IPS-NIHi7 (cell line): Measurements from ENCODE around the gene POLE.
A peak's percentile ranks its signal among the peaks of the same experiment; 100 is the strongest.

Source experiments
- DNase-seq: peaks from one replicate; pipeline ENCODE4 v3.0.0; 2012; ENCODE audit warnings: mixed read lengths; ENCODE audit errors: extremely low spot score

POLE gene

DNA sequence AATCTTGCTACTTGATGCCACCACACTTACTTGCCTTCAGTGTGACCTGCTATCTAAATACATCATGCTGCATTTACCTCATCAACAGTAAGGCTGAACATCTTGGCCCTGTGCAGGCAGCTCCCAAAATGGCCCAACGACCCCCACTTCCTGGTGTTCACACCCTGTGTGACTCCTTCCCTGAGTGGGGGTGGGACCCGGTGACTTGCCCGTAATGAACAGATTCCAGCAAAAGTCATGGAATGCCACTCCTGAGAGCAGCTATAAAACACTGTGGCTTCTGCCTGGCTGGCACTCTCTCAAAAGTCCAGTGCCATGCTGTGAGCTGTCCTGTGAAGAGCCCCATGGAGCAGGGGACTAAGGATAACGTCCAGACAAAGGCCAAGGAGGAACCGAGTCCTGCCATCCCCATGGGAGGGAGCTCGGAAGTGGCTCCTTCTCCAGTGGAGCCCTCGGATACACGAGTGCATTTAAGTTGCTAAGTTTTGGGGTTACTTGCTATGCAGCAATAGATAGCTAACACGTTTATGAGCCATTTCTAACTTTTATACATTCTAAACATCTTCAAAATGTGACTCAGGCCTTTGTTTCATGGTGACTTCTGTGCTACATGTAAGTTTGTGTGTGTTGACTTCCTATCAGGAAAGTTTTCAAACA, 35.6 kb downstream of the POLE start:
- DNase-seq = no peak

DNA sequence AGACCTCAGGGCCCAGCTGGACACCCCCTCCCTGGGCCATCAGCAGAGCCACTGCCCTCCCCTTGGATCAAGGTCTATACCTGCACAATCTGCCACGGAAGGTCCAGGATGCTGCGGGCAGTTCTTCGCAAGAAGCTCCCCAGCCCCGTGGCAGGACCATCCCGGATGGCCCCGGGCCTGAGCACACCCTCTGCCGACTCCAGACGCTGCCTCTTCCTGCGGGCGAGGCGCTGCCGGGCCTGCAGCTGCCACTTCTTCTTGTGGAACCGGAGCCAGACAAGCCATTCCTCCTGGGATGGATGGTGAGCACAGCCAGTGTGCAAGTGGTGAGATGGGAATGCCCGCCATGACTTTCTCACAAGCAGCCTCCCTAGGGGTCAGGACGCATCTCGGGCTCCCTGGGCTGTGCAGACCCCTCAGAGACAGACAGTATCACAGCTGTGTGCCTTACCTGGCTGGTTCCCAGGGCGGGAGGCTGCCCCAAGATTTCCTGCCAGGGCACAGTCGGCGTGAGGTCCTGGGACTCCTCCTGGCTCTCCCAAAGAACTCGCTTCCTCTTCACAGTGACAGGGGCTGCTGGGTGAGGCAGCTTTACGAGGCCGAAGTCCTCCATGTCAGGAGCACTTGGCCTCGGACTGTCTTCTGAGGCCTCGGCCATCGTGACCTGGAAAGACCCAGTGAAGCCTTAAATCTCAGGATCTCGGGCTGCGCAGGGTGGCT, 37.8 kb downstream of the POLE start:
- no peak for DNase-seq

DNA sequence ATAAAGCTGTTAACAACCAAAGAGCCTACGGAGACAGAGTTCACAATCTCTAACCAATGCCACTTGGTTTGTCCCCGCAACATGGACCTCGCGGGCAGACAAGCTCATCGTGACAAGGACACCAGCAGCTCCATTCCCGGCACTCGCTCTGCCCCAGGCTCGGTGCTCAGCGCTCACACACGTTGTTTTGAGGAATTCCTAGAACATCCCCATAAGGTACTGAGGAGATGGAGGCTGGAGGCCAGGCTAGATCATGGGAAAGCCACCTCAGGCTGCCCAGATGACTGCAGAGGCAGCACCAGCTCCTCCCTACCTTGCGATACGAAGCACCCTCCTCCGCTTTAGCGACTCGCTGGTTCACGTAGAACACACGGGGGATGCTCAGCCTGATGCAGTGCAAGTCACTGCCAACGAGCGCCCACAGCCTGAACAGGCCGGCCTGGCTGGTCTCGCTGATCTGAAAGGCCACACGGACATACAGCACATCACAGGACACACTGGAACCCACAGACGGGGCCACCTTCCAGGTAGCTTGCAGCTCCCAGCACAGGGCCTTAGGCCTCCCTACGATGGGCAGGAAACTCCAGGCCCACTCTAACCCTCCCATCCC, 38.4 kb downstream of the POLE start:
- no peak for DNase-seq

DNA sequence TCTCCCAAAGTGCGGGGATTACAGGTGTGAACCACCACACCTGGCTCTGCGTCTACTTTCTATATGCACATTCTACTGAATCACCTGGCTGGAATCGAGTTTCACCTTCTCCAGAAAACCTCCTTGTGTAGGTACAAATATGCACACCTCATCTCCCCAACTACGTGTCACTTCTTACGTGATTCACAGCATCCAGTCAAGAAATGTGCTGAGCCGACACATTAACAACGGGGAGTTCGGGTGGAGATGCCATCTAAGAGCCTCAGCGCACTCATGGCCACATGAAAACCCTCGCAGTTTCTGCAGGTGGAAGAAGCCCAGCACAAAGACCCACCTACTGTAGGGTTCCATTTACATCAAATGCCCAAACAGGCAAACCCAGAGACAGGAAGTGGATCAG, 39.3 kb downstream of the POLE start:
- DNase-seq = no peak

DNA sequence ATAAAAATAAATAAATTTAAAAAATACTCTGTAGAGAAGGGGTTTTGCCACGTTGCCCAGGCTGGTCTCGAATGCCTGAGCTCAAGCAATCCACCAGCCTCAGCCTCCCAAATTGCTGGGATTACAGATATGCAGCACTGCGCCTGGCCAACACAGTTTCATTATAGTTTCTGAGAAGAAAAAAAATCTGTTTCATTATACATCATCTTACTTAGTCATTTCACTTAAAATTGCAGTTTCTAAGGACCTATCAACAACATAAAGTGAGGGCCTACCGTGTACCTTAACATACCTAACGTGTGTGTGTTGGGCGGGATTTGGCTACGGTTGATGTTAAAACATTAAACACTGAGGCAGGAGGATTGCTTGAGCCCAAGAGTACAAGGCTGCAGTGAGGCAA, 40.3 kb downstream of the POLE start:
- DNase-seq = no peak

DNA sequence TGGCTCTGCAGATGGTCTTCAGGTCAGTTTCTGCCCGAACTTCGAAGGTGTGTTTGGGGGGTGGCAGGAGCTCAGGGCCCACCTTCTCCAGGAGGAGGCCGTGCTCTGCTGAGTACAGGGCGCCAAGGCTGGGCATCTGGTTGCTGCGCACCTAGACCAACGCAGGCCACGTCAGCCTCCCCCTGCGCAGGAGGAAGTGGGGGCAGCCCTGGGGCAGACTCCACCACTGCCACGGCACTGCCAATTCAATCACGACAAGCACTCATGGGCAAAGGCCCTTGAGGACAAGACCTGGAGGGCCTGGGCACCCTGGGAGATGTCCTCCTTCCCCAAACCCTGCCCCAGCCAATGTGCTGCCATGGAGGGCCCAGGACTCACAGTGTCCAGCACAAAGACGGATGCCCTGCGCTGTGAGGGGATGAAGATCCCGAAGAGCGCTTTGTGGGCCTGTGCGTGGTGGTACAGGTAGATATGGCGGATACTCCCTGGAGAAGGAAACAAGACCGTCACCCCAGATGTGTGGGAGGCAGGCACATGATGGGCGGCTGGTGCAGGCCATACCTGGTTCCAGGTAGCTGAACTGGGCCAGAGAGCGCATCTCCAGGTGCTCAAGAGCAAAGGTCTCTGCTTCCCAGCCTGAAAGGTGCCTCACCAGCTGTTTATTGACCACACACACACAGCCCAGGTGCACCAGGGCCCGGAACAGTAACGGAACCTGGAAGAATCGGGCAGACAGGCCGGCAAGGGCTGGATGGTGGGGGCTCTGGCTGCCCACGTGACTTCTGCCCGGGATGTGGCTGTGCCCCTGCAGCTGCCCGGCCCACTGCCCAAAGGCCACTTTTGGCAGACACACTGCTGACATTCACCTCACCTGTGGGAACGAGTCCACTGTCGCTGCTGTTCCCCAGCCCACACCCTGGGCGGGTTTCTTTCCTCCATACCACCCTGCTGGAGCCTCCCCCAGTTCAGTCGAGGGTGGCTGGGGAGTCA, 44.0 kb downstream of the POLE start:
- DNase-seq = no peak

DNA sequence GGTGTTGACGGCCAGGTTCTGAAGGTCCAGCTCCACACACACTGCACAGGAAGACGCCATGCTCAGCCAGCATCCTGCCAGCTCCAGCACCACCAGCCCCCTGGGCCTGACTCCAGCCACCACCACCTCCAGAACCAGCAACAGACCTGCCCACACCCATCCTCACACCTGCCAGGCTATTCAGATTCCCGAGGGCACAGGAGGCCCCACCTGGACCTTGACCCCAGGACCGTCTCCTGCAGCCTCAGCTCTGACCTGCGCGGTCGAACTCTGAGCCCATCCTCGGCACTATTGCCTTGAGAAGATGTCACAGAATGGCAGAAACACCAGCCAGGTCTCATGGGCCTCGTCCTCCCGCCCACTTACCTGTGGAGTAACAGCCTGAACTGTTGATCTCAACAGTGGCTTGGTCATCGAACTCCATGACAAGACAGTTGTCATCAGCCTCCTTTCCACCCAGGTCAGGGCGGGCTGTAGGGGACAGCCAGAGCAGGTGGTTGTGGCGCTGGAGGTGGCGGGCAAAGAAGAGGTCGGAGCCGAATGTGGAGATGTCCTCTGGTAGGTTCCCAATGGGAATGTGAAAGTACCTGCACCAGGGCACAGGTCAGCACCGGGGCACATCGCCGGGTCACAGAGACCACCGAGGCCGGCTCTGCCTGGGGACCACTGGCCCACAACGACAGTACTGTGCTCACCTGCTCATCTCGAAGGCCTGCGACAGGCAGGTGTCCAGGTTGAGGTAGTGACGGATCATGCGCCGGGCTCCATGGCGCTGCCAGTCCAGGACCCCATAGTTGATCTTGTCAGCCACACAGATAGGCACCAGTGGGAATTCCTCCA, 45.1 kb downstream of the POLE start:
- DNase-seq = no peak

DNA sequence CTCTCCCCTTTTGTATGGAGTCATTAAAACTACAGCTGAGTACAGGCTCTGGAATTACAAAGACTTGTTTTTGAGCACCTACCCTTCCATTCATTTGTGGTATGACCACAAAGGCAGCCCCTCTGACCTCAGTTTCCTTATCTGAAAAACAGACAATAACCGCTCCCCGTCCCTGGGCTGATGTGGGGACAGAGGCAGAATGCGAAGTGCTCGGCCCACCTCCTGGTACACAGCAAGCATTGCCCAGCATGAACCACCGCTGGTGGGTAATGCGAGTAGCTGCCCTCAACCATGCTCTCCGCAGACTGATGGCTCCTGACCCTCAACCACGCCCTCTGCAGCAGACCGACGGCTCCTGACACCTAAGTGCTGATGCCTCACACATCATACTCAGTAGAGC, 46.2 kb downstream of the POLE start:
- no peak for DNase-seq

DNA sequence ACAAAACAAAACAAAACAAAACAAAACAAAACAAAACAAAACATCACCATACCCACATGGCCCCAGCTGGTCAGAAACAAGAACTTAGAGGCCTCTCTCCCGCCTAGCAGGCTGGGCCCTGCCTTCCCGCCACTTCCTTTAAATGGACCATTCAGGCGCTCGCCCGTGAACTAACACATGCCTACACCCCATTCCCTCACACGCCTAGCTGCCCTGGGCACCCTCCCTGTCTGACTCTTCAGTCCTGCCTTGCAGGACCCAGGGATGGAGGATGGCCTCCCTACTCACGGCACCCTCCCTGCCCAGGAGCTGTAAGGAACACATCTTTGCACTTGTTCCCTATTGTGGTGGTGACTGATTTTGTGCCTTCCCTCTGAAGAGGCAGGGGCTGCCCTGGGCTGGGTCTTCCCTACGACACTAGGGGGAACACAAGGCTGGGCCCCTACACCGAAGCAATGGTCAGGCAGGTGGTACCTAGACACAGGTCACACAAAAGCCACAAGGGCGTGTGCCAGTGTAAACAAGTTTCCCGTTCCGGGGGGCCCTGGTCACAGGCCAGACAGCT, 47.1 kb downstream of the POLE start:
- no peak for DNase-seq

DNA sequence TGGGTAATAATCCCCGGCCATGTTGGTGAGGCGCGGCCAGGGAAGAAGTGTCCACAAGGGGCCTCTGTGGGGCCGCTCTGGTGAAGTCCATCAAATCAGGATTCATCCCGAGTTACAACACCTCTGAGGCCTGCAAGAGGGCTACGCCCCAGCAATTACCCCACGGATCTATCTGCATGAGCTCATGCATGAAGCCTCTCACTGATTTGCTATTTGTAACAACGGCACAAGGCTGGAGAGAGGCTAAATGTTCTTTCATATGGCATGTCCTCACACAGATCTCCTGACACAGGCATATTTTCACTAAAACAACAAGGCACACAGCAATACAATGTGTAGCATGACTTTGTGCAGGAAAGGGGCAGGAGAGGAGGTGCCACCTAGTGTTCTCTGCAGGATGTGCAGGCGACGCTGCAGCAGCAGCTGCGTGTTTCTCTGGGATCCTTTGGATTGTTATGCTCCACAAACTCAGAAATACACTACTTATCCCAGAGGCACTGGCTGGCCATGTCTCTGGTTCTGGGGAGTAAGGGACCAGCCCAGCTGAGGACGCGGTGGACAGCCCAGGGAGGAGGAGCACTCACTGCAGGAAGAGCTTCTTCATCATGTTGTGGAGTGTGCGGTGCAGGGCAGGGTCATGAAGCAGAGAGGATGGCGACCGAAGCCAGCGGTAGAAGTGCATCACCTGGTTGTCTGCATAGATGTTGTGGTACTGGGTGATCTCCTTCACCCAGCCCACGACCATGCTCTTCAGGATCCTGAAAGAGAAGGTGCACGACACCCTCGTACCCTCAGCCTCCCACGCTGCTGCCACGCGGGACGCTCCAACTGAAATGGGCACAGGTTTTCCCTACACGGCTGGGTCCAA, 48.4 kb downstream of the POLE start:
- DNase-seq = peak; percentile 77

DNA sequence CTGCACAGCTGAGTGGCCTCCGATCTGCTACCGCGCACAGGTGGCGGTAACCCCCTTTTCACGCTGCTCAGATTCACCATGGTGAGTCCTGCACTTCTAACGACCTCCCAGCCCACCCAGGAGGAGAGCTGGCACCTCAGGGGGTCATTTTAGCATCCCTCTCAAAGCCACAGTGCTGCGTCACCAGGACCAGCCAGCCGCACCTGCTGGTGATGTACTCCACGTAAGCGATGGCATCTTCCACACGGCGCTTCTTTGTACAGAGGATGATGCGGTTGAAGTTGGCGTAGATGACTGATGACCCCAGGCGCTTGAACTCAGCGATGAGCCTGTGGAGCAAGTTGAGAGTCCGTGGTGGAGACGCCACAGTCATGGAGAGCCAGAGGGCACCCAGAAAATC, 49.3 kb downstream of the POLE start:
- DNase-seq = no peak

DNA sequence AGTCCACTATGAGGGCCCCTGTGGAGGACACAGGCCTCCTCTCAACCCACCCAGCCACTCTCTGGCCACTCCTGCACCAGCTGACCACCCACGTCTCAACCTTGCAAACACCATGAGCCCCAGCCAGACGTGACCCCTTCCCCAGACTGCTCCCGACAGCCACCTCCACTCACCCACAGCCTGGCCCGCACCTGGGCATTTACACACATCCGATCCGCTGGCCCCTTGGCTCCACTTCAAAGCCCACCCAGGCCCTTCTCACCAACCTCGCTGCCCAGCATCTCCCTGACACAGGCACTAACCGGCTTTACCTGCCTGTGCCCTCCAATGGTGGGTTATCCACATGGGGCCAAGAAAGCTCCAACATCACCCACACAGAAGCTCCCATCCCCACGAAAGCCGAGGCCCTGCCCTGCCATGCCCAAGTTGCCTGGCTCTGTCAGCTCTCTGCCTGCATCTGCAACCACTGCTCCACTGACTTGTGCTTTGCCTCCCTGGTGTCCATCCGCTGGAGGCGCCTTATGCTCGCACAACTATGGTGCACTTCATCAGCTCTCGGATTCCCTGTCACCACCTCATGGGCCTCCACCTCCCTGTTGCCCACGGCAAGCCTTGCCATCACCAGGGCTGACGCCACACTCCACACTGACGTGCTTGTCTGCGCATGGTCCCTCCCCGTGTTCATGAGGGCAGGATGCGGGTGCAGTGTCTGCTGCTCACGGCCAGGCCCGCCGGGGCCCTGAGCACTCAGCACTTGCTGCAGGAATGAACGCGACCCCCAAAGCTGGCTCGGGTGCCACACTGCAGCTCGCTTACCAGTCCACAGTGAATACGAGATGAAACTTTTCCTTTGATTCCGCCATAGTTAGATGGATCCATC, 51.8 kb downstream of the POLE start:
- no peak for DNase-seq

DNA sequence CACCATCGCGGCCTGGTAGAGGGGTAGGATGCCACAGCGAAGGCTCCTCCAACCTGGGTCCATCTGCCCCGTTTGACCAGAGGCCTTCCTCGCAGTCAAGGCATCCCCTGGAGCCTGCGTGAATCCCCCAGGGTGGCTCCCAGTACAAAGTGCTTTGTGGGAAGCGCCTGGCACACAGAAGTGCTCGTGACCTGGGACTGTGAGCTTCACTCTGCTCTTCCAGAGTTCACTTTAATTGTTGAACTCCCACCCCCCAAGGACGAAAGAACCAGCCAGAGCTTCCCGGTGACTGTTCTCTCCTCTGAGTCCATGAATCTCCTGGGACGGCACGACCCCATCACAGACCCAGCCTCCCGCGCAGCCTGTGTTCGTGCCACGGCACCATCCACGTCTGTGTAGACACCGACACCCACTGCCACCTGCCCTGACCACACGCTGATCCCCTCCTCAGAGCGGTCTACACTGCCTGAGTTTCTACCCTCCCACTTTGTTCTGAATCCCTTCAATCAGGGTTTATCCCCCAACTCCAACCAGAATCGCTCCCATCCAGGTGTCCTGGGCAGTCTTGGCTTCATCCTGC, 52.6 kb downstream of the POLE start:
- DNase-seq = no peak

DNA sequence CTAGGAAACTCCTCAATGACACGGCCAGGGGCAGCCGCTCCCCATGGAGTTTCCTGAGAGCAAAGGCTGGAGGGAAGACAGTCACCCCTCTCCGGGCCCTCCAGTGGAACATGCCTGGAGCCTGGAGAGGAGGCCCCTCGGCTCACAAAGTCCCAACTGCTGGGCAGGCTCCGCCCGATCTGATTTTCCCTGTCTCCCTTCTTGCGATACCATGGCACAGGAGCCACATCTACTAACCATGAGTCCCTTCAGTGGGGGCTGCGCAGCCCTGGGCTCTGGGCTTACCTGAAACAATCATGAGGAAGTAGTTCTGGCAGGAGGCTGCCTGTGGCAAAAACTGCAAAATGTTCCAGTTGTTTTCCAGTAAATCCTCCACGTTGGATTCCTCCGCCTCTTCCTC, 53.2 kb downstream of the POLE start:
- DNase-seq = no peak

DNA sequence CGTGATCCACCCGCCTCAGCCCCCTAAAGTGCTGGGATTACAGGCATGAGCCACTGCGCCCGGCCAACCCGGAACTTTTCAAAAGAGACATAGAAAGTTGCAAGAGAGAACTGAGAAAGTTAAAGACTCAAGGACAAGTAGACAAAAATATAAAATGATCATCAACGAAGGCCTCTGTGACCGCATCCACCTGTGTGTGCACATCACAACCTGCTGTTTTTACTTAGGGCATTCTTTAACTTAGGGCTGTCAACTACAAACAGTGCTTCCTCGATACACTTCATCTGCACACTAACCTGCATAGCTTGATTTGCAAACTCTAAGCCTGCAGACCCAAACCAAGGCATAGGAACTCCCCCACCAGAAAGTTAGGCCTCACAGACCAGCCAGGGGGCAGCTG, 53.7 kb downstream of the POLE start:
- DNase-seq = no peak

DNA sequence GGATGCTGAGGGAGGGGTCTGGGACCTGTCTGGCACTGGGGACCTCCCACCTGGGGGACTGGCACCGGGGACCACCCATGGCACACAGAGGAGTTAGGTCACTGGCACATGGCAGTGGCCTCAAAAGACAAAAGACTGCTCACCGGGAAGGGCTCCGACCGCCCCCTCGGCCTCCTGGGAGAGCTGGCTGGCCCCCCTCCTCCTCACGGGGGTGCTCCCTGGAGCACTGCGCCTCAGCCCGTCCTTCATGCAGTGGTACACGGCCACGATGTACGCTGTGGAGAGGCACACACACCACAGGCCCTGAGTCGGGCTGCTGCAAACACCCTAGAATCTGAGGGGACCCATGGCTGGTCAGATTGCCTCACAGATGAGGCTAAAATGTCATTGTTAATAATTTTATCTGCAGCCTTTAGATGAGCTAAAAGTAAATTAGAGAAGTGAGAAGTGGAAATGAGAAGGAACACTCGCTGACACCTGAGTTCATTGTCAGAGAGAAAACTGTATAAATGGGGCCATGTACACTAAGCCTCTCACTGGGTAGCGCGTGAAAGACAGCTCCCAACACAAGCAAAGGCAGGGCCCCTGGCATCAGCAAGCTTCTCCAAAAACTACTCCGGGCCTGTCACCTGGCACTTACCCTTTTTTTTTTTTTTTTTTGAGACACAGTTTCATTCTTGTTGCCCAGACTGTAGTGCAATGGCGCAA, 54.5 kb downstream of the POLE start:
- peak; percentile 6 for DNase-seq

DNA sequence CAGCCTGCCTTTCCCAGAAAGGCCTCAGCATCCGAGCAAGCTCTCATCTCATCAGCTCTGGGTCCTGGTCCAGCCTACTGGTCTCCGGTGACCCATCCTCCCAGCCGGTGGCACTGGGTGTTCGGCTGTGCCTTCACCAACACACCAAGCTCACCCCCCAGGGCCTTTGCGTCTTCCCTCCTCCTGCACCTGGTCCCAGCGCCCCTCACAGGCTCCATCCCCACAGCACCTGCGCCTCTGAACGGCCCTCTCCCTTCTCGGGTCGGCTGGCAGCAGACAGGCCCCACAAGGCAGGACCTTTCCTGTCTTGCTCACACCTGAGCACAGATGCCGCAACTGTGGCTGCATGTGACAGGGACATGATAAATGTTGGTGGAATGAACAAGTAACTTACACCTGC, 55.5 kb downstream of the POLE start:
- peak; percentile 8 for DNase-seq

DNA sequence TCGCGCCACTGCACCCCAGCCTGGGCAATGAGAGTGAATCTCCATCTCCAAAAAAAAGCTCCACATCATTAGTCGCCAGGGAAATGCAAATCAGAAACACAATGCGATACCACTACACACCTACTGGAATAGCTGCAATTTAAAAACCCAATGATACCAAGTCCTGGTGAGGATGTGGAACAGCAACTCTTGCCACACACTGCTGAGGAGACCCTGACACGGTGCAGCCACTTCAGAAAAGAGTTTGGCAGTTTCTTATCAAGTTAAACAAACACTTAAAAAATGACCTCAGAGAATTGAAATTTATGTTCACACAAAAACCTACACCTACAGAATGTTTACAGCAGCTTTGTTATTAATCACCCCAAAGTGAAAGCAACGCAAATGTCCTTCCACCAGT, 56.5 kb downstream of the POLE start:
- no peak for DNase-seq
